ENCODE results near the gene MGLL.
A peak's percentile ranks its signal among the peaks of the same experiment; 100 is the strongest.

Gene MGLL

GRCh38 chr3:127743351-127744252 lies 78.7 kb downstream of the MGLL start:
- no peaks in the 10 kb centered on the region for H3K9me3 Mint-ChIP-seq
- TF ChIP-seq, protein P1, sequence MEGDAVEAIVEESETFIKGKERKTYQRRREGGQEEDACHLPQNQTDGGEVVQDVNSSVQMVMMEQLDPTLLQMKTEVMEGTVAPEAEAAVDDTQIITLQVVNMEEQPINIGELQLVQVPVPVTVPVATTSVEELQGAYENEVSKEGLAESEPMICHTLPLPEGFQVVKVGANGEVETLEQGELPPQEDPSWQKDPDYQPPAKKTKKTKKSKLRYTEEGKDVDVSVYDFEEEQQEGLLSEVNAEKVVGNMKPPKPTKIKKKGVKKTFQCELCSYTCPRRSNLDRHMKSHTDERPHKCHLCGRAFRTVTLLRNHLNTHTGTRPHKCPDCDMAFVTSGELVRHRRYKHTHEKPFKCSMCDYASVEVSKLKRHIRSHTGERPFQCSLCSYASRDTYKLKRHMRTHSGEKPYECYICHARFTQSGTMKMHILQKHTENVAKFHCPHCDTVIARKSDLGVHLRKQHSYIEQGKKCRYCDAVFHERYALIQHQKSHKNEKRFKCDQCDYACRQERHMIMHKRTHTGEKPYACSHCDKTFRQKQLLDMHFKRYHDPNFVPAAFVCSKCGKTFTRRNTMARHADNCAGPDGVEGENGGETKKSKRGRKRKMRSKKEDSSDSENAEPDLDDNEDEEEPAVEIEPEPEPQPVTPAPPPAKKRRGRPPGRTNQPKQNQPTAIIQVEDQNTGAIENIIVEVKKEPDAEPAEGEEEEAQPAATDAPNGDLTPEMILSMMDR (IDR thresholded peaks at IDR 0.05; ENCODE audit: unreplicated experiment in 3 of 3): no peak
- H3K36me3 Mint-ChIP-seq (ENCODE audit: low read depth): no peaks in the 10 kb centered on the region
- H3K4me3 Mint-ChIP-seq: no peak overlapping the region
- H3K4me1 Mint-ChIP-seq: peaks cover 58% of the 10 kb centered on the region
- H3K27me3 Mint-ChIP-seq (ENCODE audit: low read depth): peaks cover 11% of the 10 kb centered on the region
- peak overlapping the region in 2 of 3 experiments; percentile 32 to 83 for H3K27ac Mint-ChIP-seq

DNA sequence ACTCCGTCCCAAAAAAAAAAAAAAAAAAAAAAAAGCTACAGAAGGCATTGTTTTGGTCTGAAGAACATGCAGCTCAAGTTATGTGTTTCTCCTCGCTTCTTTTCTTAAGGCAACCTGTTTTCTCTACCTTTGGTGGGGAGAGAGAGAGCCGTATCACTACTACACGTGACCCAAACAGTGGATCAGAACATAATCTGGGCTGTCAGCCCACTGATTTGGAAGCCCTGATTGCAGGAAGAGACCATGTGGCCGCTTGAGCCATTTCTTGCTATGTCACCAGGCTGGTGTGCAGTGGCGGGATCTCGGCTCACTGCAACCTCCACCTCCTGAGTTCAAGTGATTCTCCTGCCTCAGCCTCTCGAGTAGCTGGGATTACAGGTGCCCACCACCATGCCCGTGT lies 79.7 kb downstream of the MGLL start:
- TF ChIP-seq, protein P1 (IDR thresholded peaks at IDR 0.05; ENCODE audit: unreplicated experiment in 3 of 3): no peak
- Mint-ChIP-seq H3K27me3 (ENCODE audit: low read depth) (peaks cover 4% of the 10 kb centered on the region), H3K27ac (no peak overlapping the region), H3K4me1 (peaks cover 50% of the 10 kb centered on the region), H3K36me3 (ENCODE audit: low read depth) (no peaks in the 10 kb centered on the region), H3K4me3 (no peak overlapping the region), H3K9me3 (no peaks in the 10 kb centered on the region)

- H3K27me3 Mint-ChIP-seq (ENCODE audit: low read depth): no peaks in the 10 kb centered on the region
- TF ChIP-seq, protein P1 (IDR thresholded peaks at IDR 0.05; ENCODE audit: unreplicated experiment in 3 of 3): no peak
- H3K4me1 Mint-ChIP-seq: peaks cover 45% of the 10 kb centered on the region
- no peak overlapping the region for H3K27ac Mint-ChIP-seq
- no peaks in the 10 kb centered on the region for H3K36me3 Mint-ChIP-seq (ENCODE audit: low read depth)
- no peak overlapping the region for H3K4me3 Mint-ChIP-seq
- no peaks in the 10 kb centered on the region for H3K9me3 Mint-ChIP-seq
Measured at GRCh38 chr3:127741690-127742089, 80.6 kb downstream of the MGLL start.

- H3K4me3 Mint-ChIP-seq: no peak overlapping the region
- TF ChIP-seq, protein P1 (IDR thresholded peaks at IDR 0.05; ENCODE audit: unreplicated experiment in 3 of 3): no peak
- no peaks in the 10 kb centered on the region for H3K9me3 Mint-ChIP-seq
- H3K27ac Mint-ChIP-seq: no peak overlapping the region
- H3K4me1 Mint-ChIP-seq: peaks cover 45% of the 10 kb centered on the region
- no peaks in the 10 kb centered on the region for H3K36me3 Mint-ChIP-seq (ENCODE audit: low read depth)
- no peaks in the 10 kb centered on the region for H3K27me3 Mint-ChIP-seq (ENCODE audit: low read depth)
Measured at GRCh38 chr3:127741246-127741645, 81.1 kb downstream of the MGLL start.

- TF ChIP-seq, protein P1 (IDR thresholded peaks at IDR 0.05; ENCODE audit: unreplicated experiment in 3 of 3): no peak
- H3K27me3 Mint-ChIP-seq (ENCODE audit: low read depth): no peaks in the 10 kb centered on the region
Measured at GRCh38 chr3:127740136-127740915, 82.0 kb downstream of the MGLL start.

More at GRCh38 chr3:127740136-127740915, 82.0 kb downstream of the MGLL start:
- Mint-ChIP-seq H3K36me3 (ENCODE audit: low read depth) (no peaks in the 10 kb centered on the region), H3K4me3 (no peak overlapping the region), H3K27ac (peak overlapping the region in 1 of 3 experiments; percentile 48), H3K9me3 (no peaks in the 10 kb centered on the region), H3K4me1 (peaks cover 47% of the 10 kb centered on the region)
